CD4-positive, alpha-beta T cell (primary cell): ENCODE data around the gene CCDC12. TPM values are rescaled to one million over a fixed set of nuclear protein-coding genes. Genes with fewer than 3 reads are reported as not detected.
A peak's percentile ranks its signal among the peaks of the same experiment; 100 is the strongest.

Source experiments
- ATAC-seq: fragments of 200-7000 bp; cut with Tn5 transposase; one replicate; pipeline ENCODE4 v1.10.0; 2022; ENCODE audit warnings: mild to moderate bottlenecking; ENCODE audit not compliant: poor library complexity
- CTCF ChIA-PET: fragments of 350-600 bp; sonication (Branson Sonifier 250); formaldehyde crosslinking; loops from one replicate; lab custom pipeline; 2021; ENCODE audit warnings: antibody characterized with exemption, inconsistent platforms; lab: Charles Lee
- POLR2A ChIA-PET: fragments of 350-600 bp; sonication (Branson Sonifier 250); formaldehyde crosslinking; loops from one replicate; lab custom pipeline; 2021; ENCODE audit warnings: antibody characterized with exemption, inconsistent platforms; lab: Charles Lee
- DNase-seq, 14 experiments: peaks; one replicate each; pipeline ENCODE4 v3.0.0-alpha.2; 2013 to 2020; ENCODE audit warnings: mixed read lengths in 2 of 14
- H3K27ac ChIP-seq, 2 donors: one replicate each; pipeline versions ENCODE4 v1.5.1 to v1.7.0; 2013; ENCODE audit warnings: low read length in 2 of 2, low read depth in 1 of 2, mild to moderate bottlenecking in 1 of 2
- H3K27me3 ChIP-seq, 2 experiments: 1 replicate in 1 of 2; 2 replicates in 1 of 2; pipeline versions ENCODE4 v1.6.1 to v1.7.0; 2013; ENCODE audit warnings: low read length in 2 of 2, control low read depth in 1 of 2, mild to moderate bottlenecking in 1 of 2, moderate library complexity in 1 of 2; ENCODE audit not compliant: insufficient read depth in 2 of 2, control insufficient read depth in 1 of 2
- H3K36me3 ChIP-seq: one replicate; pipeline ENCODE4 v1.6.1; 2013; ENCODE audit warnings: low read length, control low read depth; ENCODE audit not compliant: insufficient read depth
- H3K4me1 ChIP-seq: one replicate; pipeline ENCODE4 v1.6.1; 2013; ENCODE audit warnings: low read length, control low read depth; ENCODE audit not compliant: insufficient read depth
- H3K4me3 ChIP-seq: one replicate; pipeline ENCODE4 v1.5.1; 2013; ENCODE audit warnings: mild to moderate bottlenecking, low read length, moderate library complexity
- H3K9me3 ChIP-seq, 2 experiments: 1 replicate in 1 of 2; 2 replicates in 1 of 2; pipeline versions ENCODE4 v1.6.1 to v1.7.0; 2013; ENCODE audit warnings: low read length in 2 of 2, mild to moderate bottlenecking in 2 of 2, control low read depth in 1 of 2, moderate library complexity in 1 of 2; ENCODE audit not compliant: control insufficient read depth in 1 of 2, insufficient read depth in 1 of 2
- H3K27ac Mint-ChIP-seq: one replicate; pipeline ENCODE4 v1.8.0; 2020; ENCODE audit warnings: mixed read lengths
- H3K27me3 Mint-ChIP-seq: one replicate; pipeline ENCODE4 v1.8.0; 2021; ENCODE audit warnings: mixed read lengths
- H3K36me3 Mint-ChIP-seq: one replicate; pipeline ENCODE4 v1.8.0; 2021; ENCODE audit warnings: low read depth, mixed read lengths
- H3K4me1 Mint-ChIP-seq: one replicate; pipeline ENCODE4 v1.8.0; 2021; ENCODE audit warnings: low read depth, mixed read lengths
- H3K4me3 Mint-ChIP-seq: one replicate; pipeline ENCODE4 v1.8.0; 2020; ENCODE audit warnings: mild to moderate bottlenecking, mixed read lengths
- H3K9me3 Mint-ChIP-seq: one replicate; pipeline ENCODE4 v1.8.0; 2020; ENCODE audit warnings: mixed read lengths
- intact Hi-C, 2 experiments: fragments of 100-400 bp; cut with DNase I in 1 of 2; cut with micrococcal nuclease in 1 of 2; formaldehyde crosslinking; loops; one replicate each; pipeline versions ENCODE4 v1.15.1 to v1.9.0; 2023 to 2025; cut with DNase I, micrococcal nuclease
- total RNA-seq, 174 experiments: library from RNA in 2 of 174; stranded (reverse) in 2 of 174; gene quantifications; one replicate each; pipeline ENCODE4 v1.2.3 and lab custom pipeline; 2021 to 2026
- TF ChIP-seq, protein P1 (sequence below): fragments of 200-600 bp; IDR thresholded peaks from one replicate; pipeline ENCODE4 v1.8.0; 2022; ENCODE audit warnings: antibody characterized with exemption, mild to moderate bottlenecking

The CCDC12 gene
- total RNA-seq, 2 experiments from 2014 or later = 57.5 to 59.5 TPM

DNA sequence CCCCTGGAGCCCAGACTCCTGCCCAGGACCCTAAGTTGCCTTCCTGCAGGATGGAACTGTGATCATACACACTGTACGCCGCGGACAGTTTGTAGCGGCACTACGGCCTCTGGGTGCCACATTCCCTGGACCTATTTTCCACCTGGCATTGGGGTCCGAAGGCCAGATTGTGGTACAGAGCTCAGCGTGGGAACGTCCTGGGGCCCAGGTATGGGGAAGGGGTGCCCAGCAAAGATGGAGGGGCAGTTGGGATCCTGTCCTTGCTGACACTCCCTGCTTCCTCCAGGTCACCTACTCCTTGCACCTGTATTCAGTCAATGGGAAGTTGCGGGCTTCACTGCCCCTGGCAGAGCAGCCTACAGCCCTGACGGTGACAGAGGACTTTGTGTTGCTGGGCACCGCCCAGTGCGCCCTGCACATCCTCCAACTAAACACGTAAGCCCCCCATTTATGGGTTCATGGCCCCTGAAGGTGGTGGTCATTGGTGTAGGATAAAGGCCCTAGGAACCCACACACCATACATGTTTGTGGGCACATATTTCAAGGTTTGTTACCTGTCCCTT lies 31.8 kb upstream of the CCDC12 start:
- H3K9me3 Mint-ChIP-seq = no peaks in the 10 kb centered on the region
- Histone ChIP-seq H3K4me3 (no peak overlapping the region), H3K4me1 (peaks cover 10% of the 10 kb centered on the region), H3K36me3 (peaks cover 56% of the 10 kb centered on the region), H3K9me3 (no peaks in the 10 kb centered on the region), H3K27me3 (no peaks in the 10 kb centered on the region), H3K27ac (no peak overlapping the region)
- POLR2A ChIA-PET = interaction anchor here (1.2 to 2.5 kb wide), 4 partner anchors 23 to 32 kb away, joined by 4 to 8 read pairs (median 5); partner anchors contain the start of genes CCDC12 and NBEAL2
- peaks cover 9% of the 10 kb centered on the region for H3K4me1 Mint-ChIP-seq
- intact Hi-C loops = loop anchor here in 1 of 2 experiments (2.0 kb wide), 1 partner anchor 20 kb away; no protein-coding TSS in a partner anchor
- CTCF ChIA-PET = no interaction called here
- H3K4me3 Mint-ChIP-seq = peak overlapping the region; percentile 69
- DNase-seq (peak in 2 of 14 experiments; percentile 2 to 32), ATAC-seq (no peak)
- TF ChIP-seq, protein P1, sequence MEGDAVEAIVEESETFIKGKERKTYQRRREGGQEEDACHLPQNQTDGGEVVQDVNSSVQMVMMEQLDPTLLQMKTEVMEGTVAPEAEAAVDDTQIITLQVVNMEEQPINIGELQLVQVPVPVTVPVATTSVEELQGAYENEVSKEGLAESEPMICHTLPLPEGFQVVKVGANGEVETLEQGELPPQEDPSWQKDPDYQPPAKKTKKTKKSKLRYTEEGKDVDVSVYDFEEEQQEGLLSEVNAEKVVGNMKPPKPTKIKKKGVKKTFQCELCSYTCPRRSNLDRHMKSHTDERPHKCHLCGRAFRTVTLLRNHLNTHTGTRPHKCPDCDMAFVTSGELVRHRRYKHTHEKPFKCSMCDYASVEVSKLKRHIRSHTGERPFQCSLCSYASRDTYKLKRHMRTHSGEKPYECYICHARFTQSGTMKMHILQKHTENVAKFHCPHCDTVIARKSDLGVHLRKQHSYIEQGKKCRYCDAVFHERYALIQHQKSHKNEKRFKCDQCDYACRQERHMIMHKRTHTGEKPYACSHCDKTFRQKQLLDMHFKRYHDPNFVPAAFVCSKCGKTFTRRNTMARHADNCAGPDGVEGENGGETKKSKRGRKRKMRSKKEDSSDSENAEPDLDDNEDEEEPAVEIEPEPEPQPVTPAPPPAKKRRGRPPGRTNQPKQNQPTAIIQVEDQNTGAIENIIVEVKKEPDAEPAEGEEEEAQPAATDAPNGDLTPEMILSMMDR = no peak
- H3K36me3 Mint-ChIP-seq = peaks cover 38% of the 10 kb centered on the region
- peak overlapping the region; percentile 83 for H3K27ac Mint-ChIP-seq
- no peaks in the 10 kb centered on the region for H3K27me3 Mint-ChIP-seq

DNA sequence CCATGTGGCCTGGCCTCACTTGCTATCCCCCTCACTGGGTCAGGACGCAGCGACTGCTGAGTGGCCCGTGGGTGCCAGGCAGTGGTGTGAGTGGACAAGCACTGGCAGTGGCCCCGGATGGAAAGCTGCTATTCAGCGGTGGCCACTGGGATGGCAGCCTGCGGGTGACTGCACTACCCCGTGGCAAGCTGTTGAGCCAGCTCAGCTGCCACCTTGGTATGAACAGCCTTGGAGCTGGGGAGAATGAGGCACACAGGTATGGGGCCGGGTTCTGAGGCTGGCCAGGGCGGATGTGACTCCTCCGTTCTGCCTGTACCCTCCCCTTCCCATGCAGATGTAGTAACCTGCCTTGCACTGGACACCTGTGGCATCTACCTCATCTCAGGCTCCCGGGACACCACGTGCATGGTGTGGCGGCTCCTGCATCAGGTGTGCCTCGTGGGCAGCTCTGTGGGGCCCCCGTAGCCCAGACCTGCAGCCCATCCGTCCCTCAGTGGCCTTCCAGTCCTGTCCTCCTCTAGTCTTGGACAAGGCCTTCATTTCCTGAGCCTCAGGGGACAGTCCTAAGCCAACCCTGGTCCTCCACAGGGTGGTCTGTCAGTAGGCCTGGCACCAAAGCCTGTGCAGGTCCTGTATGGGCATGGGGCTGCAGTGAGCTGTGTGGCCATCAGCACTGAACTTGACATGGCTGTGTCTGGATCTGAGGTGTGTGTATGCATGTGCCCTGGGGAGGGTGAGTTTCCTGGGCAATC lies 31.1 kb upstream of the CCDC12 start:
- peaks cover 62% of the 10 kb centered on the region for H3K36me3 ChIP-seq
- POLR2A ChIA-PET = interaction anchor here (2.5 kb wide), 1 partner anchor 28 kb away, joined by 8 read pairs; the partner anchor contains the start of gene NBEAL2
- H3K4me3 Mint-ChIP-seq = no peak overlapping the region

DNA sequence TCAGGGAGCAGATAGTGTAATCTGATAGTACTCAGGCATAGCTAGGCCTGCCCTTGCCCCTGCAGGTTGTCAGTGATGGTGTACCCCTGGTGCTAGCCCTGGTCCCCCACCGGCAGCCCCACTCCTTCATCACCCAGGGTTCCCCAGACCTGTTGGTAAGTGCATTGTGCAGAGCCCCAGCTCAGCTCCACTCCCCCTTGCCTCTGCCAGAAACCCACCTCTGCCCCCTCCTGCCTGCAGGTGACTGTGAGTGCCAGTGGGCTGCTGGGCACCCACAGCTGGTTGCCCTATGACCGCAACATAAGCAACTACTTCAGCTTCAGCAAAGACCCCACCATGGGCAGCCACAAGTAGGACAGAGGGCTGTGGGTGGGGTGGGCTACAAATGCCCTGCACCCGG lies 30.5 kb upstream of the CCDC12 start:
- peaks cover 43% of the 10 kb centered on the region for H3K36me3 Mint-ChIP-seq
- CTCF ChIA-PET = interaction anchor here (0.5 to 1.3 kb wide), 2 partner anchors 84 to 468 kb away, joined by 3 read pairs; no protein-coding TSS in a partner anchor
- no peak overlapping the region for H3K4me3 Mint-ChIP-seq
- DNase-seq (peak in 1 of 14 experiments; percentile 1), ATAC-seq (no peak)
- H3K27ac ChIP-seq = no peak overlapping the region
- no peaks in the 10 kb centered on the region for H3K9me3 ChIP-seq
- TF ChIP-seq, protein P1 = no peak
- H3K9me3 Mint-ChIP-seq = no peaks in the 10 kb centered on the region
- H3K4me1 Mint-ChIP-seq = peaks cover 9% of the 10 kb centered on the region
- peak overlapping the region; percentile 17 for H3K27ac Mint-ChIP-seq
- peaks cover 11% of the 10 kb centered on the region for H3K4me1 ChIP-seq
- no peaks in the 10 kb centered on the region for H3K27me3 Mint-ChIP-seq
- POLR2A ChIA-PET = interaction anchor here (2.5 kb wide), 1 partner anchor 28 kb away, joined by 8 read pairs; the partner anchor contains the start of gene NBEAL2
- intact Hi-C loops = no loop called here
- no peaks in the 10 kb centered on the region for H3K27me3 ChIP-seq
- peaks cover 69% of the 10 kb centered on the region for H3K36me3 ChIP-seq
- no peak overlapping the region for H3K4me3 ChIP-seq

More for the DNA sequence above, 31.1 kb upstream of the CCDC12 start:
- intact Hi-C loops = loop anchor here in 1 of 2 experiments (2.0 kb wide), 1 partner anchor 19 kb away; no protein-coding TSS in a partner anchor
- TF ChIP-seq, protein P1 = no peak
- DNase-seq = peak in 2 of 14 experiments; percentile 1 to 33
- no peak overlapping the region for H3K27ac ChIP-seq
- CTCF ChIA-PET = interaction anchor here (0.5 to 1.3 kb wide), 2 partner anchors 84 to 468 kb away, joined by 3 read pairs; no protein-coding TSS in a partner anchor
- Mint-ChIP-seq H3K27ac (peak overlapping the region; percentile 83), H3K4me1 (peaks cover 9% of the 10 kb centered on the region), H3K36me3 (peaks cover 38% of the 10 kb centered on the region), H3K9me3 (no peaks in the 10 kb centered on the region), H3K27me3 (no peaks in the 10 kb centered on the region)
- H3K27me3 ChIP-seq = no peaks in the 10 kb centered on the region
- H3K4me1 ChIP-seq = peaks cover 10% of the 10 kb centered on the region
- ATAC-seq = no peak
- no peak overlapping the region for H3K4me3 ChIP-seq
- no peaks in the 10 kb centered on the region for H3K9me3 ChIP-seq
